WERI-Rb-1 (cell line): ENCODE measurements around the gene LGI4.

ENCODE experiments used
- DNase-seq: peaks from one replicate; pipeline ENCODE4 v3.0.0-alpha.2; 2020
- H3K27ac ChIP-seq: fragments of 250-450 bp; sonication (Bioruptor Pico); 2 replicates; pipeline ENCODE4 v1.5.1; 2020; ENCODE audit warnings: mild to moderate bottlenecking, moderate library complexity
- H3K27me3 ChIP-seq: fragments of 250-450 bp; sonication (Bioruptor Pico); 2 replicates; pipeline ENCODE4 v1.5.1; 2021; ENCODE audit warnings: mild to moderate bottlenecking, low read depth, moderate library complexity; ENCODE audit not compliant: insufficient read depth, severe bottlenecking
- H3K36me3 ChIP-seq: fragments of 250-450 bp; sonication (Bioruptor Pico); 2 replicates; pipeline ENCODE4 v1.5.1; 2020; ENCODE audit warnings: mild to moderate bottlenecking, moderate library complexity
- H3K4me3 ChIP-seq: 2 replicates; pipeline ENCODE4 v1.5.1; 2011; ENCODE audit warnings: low read depth, mild to moderate bottlenecking, control low read depth, low read length
- H3K9me3 ChIP-seq: fragments of 250-450 bp; sonication (Bioruptor Pico); 2 replicates; pipeline ENCODE4 v1.5.1; 2021; ENCODE audit warnings: mild to moderate bottlenecking, moderate library complexity; ENCODE audit not compliant: severe bottlenecking
- TF ChIP-seq, protein P1 (sequence below): IDR thresholded peaks from 2 replicates; pipeline ENCODE4 v1.5.1; 2011; ENCODE audit warnings: low read depth, mild to moderate bottlenecking, control low read depth, inconsistent platforms, low read length

LGI4 gene

GRCh38 chr19:35099897-35100275 is 35.0 kb downstream of the LGI4 start:
- no peaks in the 10 kb centered on the region for H3K36me3 ChIP-seq
- no peaks in the 10 kb centered on the region for H3K27me3 ChIP-seq
- no peak for DNase-seq
- H3K4me3 ChIP-seq = no peak overlapping the region
- H3K27ac ChIP-seq = no peak overlapping the region
- H3K9me3 ChIP-seq = no peaks in the 10 kb centered on the region
- TF ChIP-seq, protein P1, sequence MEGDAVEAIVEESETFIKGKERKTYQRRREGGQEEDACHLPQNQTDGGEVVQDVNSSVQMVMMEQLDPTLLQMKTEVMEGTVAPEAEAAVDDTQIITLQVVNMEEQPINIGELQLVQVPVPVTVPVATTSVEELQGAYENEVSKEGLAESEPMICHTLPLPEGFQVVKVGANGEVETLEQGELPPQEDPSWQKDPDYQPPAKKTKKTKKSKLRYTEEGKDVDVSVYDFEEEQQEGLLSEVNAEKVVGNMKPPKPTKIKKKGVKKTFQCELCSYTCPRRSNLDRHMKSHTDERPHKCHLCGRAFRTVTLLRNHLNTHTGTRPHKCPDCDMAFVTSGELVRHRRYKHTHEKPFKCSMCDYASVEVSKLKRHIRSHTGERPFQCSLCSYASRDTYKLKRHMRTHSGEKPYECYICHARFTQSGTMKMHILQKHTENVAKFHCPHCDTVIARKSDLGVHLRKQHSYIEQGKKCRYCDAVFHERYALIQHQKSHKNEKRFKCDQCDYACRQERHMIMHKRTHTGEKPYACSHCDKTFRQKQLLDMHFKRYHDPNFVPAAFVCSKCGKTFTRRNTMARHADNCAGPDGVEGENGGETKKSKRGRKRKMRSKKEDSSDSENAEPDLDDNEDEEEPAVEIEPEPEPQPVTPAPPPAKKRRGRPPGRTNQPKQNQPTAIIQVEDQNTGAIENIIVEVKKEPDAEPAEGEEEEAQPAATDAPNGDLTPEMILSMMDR = no peak

GRCh38 chr19:35099155-35099896 is 35.5 kb downstream of the LGI4 start:
- no peaks in the 10 kb centered on the region for H3K9me3 ChIP-seq
- no peaks in the 10 kb centered on the region for H3K36me3 ChIP-seq
- TF ChIP-seq, protein P1 = no peak
- H3K27me3 ChIP-seq = no peaks in the 10 kb centered on the region
- no peak overlapping the region for H3K4me3 ChIP-seq
- DNase-seq = no peak
- H3K27ac ChIP-seq = no peak overlapping the region

- DNase-seq = no peak
- Histone ChIP-seq H3K9me3 (no peaks in the 10 kb centered on the region), H3K4me3 (no peak overlapping the region), H3K36me3 (no peaks in the 10 kb centered on the region), H3K27ac (no peak overlapping the region), H3K27me3 (no peaks in the 10 kb centered on the region)
- TF ChIP-seq, protein P1 = no peak
Measured at GRCh38 chr19:35098413-35099049, 36.3 kb downstream of the LGI4 start.

- Histone ChIP-seq H3K9me3 (no peaks in the 10 kb centered on the region), H3K27ac (peak overlapping the region; percentile 87), H3K4me3 (peak overlapping the region; percentile 11; the same call in 1 of the 2 replicates), H3K36me3 (no peaks in the 10 kb centered on the region), H3K27me3 (no peaks in the 10 kb centered on the region)
- DNase-seq = peak; percentile 96
- TF ChIP-seq, protein P1 = peak; percentile 19; the same call in 1 of the 2 replicates
Measured at GRCh38 chr19:35095667-35096368, 39.0 kb downstream of the LGI4 start.

GRCh38 chr19:35094656-35095055 is 40.2 kb downstream of the LGI4 start:
- no peaks in the 10 kb centered on the region for H3K27me3 ChIP-seq
- H3K9me3 ChIP-seq = no peaks in the 10 kb centered on the region
- DNase-seq = no peak
- TF ChIP-seq, protein P1 = no peak
- H3K27ac ChIP-seq = peak overlapping the region; percentile 87
- H3K36me3 ChIP-seq = no peaks in the 10 kb centered on the region
- no peak overlapping the region for H3K4me3 ChIP-seq
